Sigmoid colon (tissue), 3 donors: ENCODE data around the gene PSAP.

Experiments used
- CTCF ChIP-seq, 4 experiments: fragments of 450-650 bp in 3 of 4; fragments of 200-600 bp in 1 of 4; IDR thresholded peaks; one replicate each; pipeline ENCODE4 v1.5.1; 2016 to 2019; ENCODE audit warnings: antibody characterized with exemption in 4 of 4, mild to moderate bottlenecking in 3 of 4, moderate library complexity in 2 of 4
- POLR2A ChIP-seq, 2 donors: fragments of 450-650 bp; IDR thresholded peaks; one replicate each; pipeline ENCODE4 v1.6.1; 2016; ENCODE audit warnings: antibody characterized with exemption in 2 of 2, mild to moderate bottlenecking in 2 of 2, moderate library complexity in 2 of 2

GRCh38 chr10:71802235-71802634, 48.8 kb downstream of the PSAP start:
- TF ChIP-seq POLR2A (IDR thresholded peaks at IDR 0.05) (no peak), CTCF (IDR thresholded peaks at IDR 0.05) (no peak)
